NCI-H524 (cell line): ENCODE data around the gene GPSM1.
A peak's percentile ranks its signal among the peaks of the same experiment; 100 is the strongest.

Source experiments
- DNase-seq, 2 experiments: peaks; one replicate each; lab custom pipeline; 2025; lab: John Stamatoyannopoulos, UW

The GPSM1 gene

GRCh38 chr9:136291306-136292025, 35.9 kb upstream of the GPSM1 start:
- DNase-seq: no peak

GRCh38 chr9:136292026-136292538, 35.3 kb upstream of the GPSM1 start:
- DNase-seq: no peak

GRCh38 chr9:136292591-136293448, 34.5 kb upstream of the GPSM1 start:
- peak in 1 of 2 experiments; percentile 62 for DNase-seq

- no peak for DNase-seq
These were observed 33.8 kb upstream of the GPSM1 start for GRCh38 chr9:136293476-136294077.

- DNase-seq: no peak
These were observed 32.9 kb upstream of the GPSM1 start for GRCh38 chr9:136294437-136294836.

- no peak for DNase-seq
These were observed 32.3 kb upstream of the GPSM1 start for GRCh38 chr9:136295055-136295454.

GRCh38 chr9:136295542-136296433, 31.6 kb upstream of the GPSM1 start:
- no peak for DNase-seq

GRCh38 chr9:136296434-136297015, 30.8 kb upstream of the GPSM1 start:
- DNase-seq: no peak

- no peak for DNase-seq
These were observed 30.2 kb upstream of the GPSM1 start for GRCh38 chr9:136297016-136297691.

- no peak for DNase-seq
These were observed 29.3 kb upstream of the GPSM1 start for GRCh38 chr9:136297766-136298735.

- DNase-seq: no peak
These were observed 28.2 kb upstream of the GPSM1 start for GRCh38 chr9:136299116-136299515.

- no peak for DNase-seq
These were observed 27.8 kb upstream of the GPSM1 start for GRCh38 chr9:136299541-136299940.

- no peak for DNase-seq
These were observed 27.3 kb upstream of the GPSM1 start for GRCh38 chr9:136300016-136300545.

- DNase-seq: no peak
These were observed 26.5 kb upstream of the GPSM1 start for GRCh38 chr9:136300866-136301265.

GRCh38 chr9:136302527-136302926, 24.8 kb upstream of the GPSM1 start:
- DNase-seq: no peak

- DNase-seq: no peak
These were observed 24.1 kb upstream of the GPSM1 start for GRCh38 chr9:136303066-136303824.

- no peak for DNase-seq
These were observed 23.4 kb upstream of the GPSM1 start, which contains the start of gene CCDC187 for GRCh38 chr9:136303825-136304416. Gene CCDC187 (minus strand): TSS chr9:136304094. CDS start chr9:136303830, 264 bp downstream.

GRCh38 chr9:136304456-136304855, 22.9 kb upstream of the GPSM1 start:
- no peak for DNase-seq
